CD4-positive, alpha-beta T cell treated with Interleukin-15 for 1 hour (primary cell): ENCODE results near the gene ROBO1.

ENCODE experiments used
- DNase-seq: peaks from one replicate; pipeline ENCODE4 v3.0.0-alpha.2; 2020

The ROBO1 gene

GRCh38 chr3:78659386-78659987 is 1108.3 kb downstream of the ROBO1 start:
- no peak for DNase-seq

GRCh38 chr3:78647726-78648125 is 1120.1 kb downstream of the ROBO1 start:
- DNase-seq, result no peak

DNA sequence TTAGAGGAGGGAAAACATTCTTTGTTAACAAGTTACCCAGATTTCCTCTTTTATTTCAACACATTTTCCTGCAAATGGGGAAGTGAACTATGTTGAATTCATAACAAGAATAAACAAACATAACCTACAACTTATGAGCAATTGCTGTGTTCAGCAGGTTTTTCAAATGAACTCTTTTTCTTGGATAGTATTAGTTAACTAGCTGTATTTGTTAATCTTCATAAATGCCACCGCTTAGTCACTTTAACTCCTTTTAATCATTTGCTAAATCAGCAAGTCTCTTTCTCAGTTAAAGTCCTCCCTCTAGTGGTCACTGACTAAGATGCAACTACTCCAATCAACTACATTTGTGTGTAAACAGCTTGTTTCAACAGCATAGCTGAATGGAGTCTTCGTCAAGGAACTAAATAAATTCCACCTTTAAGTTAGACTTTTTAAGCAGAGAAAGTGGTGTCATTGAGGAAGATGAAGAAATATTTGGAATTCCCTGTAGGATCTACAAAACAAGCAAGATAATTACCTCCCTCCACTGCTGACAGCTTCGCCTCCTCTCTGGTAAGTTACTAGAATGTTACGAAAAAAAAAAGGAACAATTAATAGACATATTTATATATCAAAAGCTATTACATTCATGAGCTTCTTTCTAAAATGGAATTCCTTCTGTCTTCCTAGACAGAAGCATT is 1122.0 kb downstream of the ROBO1 start:
- no peak for DNase-seq

- no peak for DNase-seq
Observed at GRCh38 chr3:78644847-78645246, 1123.0 kb downstream of the ROBO1 start.

- DNase-seq, result no peak
Observed at GRCh38 chr3:78642226-78643035, 1125.4 kb downstream of the ROBO1 start.

DNA sequence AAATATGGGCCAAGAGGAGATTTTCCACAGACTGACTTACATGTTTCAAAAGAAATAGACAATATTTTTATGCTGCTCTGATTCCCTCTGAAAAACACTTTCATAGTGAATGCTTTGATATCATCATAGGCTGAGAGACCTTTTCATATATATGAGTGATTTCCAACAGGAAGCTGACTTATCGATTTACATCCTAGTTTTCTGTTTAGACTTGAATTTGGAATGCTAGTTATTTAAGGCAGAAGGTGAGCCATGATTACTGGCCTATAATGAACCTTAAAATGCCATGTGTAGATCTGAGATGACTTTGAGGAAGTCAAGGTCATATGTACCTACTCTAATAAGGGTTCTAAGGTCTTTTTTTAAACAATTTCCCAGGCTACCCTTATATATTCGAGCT is 1126.1 kb downstream of the ROBO1 start:
- DNase-seq, result no peak

GRCh38 chr3:78634316-78634715 is 1133.5 kb downstream of the ROBO1 start:
- no peak for DNase-seq

DNA sequence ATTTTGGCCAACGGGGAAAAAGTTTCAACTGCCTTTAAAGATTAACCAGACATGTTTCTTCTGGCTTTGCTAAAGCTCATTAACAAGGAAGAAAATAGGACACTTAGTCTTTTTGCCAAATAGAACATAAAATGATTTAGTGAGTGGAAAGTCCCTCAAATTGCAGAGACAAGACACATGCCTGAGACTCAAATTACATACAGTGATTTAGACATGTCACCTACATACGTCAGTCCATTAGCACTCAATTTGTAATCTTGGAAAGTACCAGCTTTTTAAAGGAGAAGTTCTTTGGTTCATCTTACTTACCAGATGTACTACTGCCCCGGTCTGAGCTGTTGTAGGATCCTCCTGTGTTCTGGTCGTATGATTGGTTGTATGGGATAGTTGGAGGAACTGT is 1134.2 kb downstream of the ROBO1 start:
- no peak for DNase-seq

- DNase-seq, result no peak
Observed at GRCh38 chr3:78632925-78633553, 1134.8 kb downstream of the ROBO1 start.

- DNase-seq, result no peak
Observed at GRCh38 chr3:78629544-78629943, 1138.3 kb downstream of the ROBO1 start.

- no peak for DNase-seq
Observed at GRCh38 chr3:78621061-78621716, 1146.6 kb downstream of the ROBO1 start.

GRCh38 chr3:78614486-78614885 is 1153.3 kb downstream of the ROBO1 start:
- no peak for DNase-seq

DNA sequence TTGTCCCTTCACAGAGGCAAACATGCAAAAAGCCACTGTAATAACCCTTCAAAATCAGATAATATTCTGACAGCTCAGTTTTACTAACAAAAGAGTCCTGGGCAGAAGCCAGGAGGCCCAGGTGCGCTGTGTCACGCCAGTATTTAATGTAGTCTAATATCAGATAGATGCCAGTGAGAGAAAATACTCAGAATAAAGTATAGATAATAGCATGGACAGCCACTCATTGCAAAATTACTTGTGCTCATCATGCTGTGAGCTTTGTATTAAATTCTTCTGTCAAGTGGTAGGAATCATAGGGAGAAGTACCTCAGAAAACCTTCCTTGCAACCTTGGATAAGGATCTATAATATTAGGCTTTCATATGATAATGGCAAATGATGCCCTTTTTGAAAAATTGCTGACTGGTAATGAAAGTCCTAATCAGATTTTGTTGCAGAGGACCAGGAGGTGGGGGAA is 1154.3 kb downstream of the ROBO1 start:
- no peak for DNase-seq

GRCh38 chr3:78611278-78611677 is 1156.5 kb downstream of the ROBO1 start:
- no peak for DNase-seq

DNA sequence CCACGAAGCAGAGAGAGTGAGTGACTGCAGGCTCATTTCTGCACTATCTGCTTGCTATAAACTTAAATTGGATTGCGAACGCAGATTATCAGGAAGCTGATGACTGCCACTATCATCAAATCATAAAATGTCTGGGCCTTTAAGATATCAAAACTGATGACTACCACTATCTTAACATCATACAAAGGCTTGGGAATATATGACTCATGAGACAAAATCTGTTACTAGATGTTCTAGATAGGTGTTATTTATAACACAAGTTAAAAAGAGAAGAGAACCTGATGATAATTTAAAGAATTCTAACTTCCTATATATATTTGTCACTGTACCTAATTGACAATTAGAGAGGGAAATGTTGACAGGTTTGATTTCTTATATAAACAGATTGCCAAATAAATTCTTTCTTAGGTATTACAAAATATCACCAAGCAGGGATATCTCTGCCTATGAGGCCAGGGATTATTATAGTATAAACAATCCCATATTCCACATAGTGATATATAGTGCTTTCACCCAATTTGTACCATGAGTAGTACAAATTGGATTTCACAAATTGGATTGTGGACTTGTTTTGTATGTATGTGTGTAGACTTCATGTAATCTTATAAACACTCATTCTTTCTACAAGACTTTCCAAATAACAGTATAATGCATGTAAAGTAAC is 1157.2 kb downstream of the ROBO1 start:
- no peak for DNase-seq

DNA sequence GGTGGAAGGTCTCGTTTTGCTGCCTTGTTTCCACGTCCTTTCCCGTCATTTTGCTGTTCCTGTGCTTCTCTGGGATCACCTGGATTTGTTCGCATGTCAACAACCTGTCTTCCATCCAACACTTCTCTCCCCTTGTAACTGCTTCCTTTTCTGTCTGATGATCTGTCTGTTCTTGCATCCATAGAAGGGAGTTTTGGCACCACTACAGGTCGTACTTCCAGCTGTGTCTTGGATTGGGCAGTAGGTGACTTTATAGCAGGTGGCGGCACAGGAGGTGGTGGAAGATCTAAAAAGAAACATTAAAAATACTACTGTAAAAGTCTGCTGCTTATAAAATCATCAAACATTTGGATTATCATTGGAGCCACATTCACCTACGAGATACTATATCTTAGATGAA is 1161.0 kb downstream of the ROBO1 start:
- no peak for DNase-seq

GRCh38 chr3:78605178-78605577 is 1162.6 kb downstream of the ROBO1 start:
- DNase-seq, result no peak

- DNase-seq, result no peak
Observed at GRCh38 chr3:78604341-78604740, 1163.5 kb downstream of the ROBO1 start.

DNA sequence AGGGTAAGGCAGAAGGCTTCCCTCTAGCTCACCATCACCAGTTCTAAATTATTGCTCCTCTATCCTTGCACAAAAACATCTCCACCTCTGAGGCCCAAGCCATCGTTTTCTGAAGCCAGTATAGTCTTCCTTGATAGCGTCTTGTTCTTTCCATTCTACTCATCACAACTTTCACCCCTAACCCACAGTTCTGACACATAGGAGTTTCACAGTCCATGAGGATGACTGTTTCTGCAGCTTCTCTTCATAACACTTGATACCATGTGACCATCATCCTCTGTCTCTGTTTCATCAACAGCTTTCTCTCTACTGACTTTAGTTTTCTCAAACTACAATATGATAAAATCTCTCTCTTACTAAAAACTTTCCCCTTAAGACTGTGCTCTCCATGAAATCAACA is 1166.5 kb downstream of the ROBO1 start:
- DNase-seq, result no peak

GRCh38 chr3:78589778-78590177 is 1178.0 kb downstream of the ROBO1 start:
- no peak for DNase-seq

DNA sequence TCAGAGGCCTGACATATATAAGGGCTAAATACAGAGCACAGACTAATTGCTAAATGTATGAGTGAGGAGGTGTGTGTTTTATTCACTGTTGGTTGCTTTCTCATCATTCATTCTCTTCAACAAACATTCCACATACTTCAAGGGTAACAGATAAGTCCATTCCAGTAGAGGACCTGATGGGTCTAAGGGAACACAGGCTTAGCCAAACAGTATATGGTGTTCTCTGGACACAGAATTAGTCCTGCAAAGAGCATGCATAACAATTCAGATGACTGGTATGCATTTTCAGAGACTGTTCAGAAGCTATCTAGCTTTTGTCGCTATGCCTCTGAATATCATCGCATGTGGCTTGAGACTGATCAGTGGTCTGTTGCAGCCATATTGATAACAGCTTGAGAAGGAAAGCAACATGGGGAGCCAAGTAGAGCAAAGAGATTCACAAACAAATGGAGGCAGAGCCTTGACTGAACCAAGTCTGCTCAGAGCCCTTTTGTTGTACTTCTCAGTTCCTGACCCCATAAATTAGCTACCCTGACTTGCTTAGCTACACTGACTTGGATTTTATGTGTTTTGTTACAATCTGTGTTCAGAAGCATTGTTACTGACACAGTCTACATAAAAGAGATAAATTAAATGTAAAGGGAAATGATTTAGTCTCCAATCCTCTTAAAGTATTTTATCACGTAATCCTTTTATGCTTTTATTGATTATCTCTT is 1178.7 kb downstream of the ROBO1 start:
- no peak for DNase-seq

DNA sequence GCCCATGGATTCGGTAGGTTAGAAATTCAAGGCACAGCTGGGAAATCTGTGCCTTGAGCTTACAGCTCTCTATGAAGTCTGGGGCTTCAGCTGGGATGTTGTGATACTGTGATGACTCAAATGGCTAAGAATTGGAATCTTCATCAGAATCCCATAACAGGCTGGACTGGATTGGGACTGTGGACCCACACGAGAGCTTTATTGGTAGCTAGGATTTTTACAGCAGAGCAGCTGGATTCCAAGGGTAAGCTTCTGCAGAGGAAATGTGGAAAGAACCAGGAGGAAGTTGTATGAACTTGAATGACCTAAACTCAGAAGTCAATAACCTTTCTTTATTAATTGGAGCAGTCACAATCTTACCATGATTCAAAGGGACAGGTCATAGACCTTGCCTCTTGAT is 1187.1 kb downstream of the ROBO1 start:
- no peak for DNase-seq
